Activated naive CD4-positive, alpha-beta T cell (primary cell): ENCODE data around the gene LILRA2.
"Not testable (repeated sequence)": the region's sequence is repeated elsewhere in the genome, so short reads cannot be mapped to it uniquely, and the experiment has no call there.

Experiments used
- DNase-seq, 4 experiments: peaks; one replicate each; lab custom pipeline; 2025; lab: John Stamatoyannopoulos, UW

Gene LILRA2

DNA sequence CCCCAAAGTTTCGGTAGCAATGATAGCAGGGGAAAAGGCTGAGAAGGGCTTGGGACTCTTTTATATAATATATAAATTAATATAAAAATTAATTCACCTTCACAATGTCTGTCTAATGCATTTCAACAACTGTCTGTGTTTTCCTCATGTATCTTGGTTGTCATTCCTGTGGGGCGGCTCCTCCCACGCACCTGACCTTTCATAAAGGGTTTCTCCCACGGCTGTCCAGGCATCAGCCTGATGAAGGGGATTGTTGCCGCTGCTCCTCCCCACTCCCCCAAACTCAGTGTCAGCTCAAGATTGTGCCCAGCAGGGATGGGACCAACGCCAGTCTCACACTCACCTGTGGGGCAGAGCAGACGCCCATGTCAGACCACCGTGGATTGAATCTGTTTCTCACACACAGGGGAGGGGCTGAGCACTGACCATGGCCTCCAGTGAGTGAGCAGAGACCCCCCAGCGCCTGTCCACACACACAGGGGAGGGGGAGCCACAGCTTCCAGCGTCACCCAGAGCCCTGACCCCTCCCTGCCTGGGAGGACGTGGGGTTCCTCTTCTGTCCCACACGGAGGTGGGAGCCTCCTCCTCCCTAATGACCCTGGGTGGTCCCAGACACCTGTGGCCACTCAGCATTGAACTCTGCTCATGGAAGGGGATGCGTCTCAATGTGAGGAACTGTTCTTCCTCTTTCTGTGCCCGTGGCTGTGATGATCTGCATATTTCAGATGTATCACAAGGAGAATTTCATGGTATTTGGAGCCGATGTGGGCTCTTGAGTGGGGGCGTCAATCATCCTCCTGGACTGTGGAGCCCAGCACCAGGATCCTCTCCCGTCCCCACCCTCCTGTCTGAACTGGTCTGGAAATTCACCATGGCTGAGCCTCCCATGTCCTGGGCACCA, 1.6 kb upstream of the LILRA2 start:
- DNase-seq = not testable (repeated sequence)

DNA sequence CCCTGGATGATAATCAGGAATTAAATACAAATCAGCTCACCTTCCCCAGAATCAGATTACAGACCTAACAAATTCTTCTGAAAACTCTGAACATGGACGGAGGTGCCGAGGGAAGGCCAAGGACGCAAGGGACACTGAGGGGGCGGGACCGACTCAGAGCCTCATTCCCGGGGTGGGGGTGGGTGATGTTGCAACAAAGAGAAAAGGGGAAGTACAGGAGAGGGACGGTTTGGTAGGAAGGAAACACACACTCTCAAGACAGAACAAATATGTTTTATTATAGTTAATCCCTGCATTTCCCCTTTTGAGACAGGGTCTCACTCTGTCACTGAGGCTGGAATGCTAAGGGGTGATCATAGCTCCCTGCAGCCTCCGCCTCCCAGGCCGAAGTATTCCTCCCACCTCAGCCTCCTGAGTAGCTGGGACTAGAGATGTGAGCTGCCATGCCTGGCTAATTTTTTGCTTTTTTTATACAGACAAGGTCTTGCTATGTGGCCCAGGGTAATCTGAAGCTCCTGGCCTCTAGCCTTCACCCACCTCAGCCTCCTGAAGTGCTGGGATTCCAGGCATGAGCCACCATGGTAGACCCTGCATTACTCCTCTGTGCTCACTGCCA, 786 bp upstream of the LILRA2 start:
- no peak for DNase-seq

DNA sequence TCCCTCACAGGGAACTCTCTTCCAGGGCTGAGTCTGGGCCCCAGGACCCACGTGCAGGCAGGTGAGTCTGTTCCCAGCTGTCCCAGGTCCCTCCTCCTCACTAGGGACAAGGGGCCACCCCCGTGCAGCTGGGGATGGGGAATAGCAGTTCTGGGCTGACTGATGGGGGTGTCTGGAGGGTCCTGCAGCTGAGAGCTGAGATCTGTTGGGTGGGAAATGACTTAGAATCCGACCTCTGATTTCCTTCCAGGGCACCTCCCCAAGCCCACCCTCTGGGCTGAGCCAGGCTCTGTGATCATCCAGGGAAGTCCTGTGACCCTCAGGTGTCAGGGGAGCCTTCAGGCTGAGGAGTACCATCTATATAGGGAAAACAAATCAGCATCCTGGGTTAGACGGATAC, 461 bp downstream of the LILRA2 start:
- no peak for DNase-seq

DNA sequence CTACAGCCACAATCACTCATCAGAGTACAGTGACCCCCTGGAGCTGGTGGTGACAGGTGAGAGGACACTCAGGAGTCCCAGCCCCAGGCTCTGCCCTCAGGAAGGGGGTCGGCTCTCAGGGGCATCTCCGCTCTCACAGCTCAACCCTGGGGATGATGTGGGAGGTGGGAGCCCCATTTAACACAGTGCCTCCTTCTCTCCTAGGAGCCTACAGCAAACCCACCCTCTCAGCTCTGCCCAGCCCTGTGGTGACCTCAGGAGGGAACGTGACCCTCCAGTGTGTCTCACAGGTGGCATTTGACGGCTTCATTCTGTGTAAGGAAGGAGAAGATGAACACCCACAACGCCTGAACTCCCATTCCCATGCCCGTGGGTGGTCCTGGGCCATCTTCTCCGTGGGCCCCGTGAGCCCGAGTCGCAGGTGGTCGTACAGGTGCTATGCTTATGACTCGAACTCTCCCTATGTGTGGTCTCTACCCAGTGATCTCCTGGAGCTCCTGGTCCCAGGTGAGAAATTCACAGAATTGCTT, 1.0 kb downstream of the LILRA2 start:
- no peak for DNase-seq

DNA sequence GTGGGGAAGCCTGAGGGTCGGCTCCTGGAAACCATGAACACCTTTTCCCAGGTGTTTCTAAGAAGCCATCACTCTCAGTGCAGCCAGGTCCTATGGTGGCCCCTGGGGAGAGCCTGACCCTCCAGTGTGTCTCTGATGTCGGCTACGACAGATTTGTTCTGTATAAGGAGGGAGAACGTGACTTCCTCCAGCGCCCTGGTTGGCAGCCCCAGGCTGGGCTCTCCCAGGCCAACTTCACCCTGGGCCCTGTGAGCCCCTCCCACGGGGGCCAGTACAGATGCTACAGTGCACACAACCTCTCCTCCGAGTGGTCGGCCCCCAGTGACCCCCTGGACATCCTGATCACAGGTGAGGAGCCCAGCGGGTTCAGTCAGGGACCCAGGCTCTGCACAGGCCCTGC, 1.6 kb downstream of the LILRA2 start:
- DNase-seq = not testable (repeated sequence)

DNA sequence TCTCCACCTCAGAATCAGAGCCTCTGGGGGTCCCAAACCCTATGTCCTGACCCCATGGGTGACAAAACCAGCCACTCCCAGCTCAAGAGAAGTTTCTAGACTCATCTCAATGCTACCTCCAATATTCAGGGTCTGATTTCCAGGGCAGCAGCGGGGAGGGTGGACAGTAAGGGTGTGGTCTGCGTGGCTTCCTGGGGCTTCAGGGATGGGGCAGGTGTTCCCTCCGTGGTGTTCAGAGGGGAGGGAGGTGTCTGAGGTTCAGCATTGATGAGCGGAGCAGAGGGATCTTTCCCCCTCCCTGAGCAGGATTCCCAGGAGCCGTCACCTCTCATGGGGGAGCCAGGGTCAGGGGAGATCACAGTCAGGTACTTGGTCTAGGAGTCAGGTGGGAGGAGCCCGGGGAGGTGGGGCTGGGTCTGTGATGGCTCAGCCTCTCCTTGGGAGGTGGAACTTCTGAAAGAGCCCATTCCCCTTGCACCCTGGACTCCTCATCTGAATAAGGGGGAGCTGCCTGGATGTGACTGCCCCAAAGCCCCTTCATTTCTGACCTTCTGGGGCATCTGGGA, 2.9 kb downstream of the LILRA2 start:
- DNase-seq = no peak

DNA sequence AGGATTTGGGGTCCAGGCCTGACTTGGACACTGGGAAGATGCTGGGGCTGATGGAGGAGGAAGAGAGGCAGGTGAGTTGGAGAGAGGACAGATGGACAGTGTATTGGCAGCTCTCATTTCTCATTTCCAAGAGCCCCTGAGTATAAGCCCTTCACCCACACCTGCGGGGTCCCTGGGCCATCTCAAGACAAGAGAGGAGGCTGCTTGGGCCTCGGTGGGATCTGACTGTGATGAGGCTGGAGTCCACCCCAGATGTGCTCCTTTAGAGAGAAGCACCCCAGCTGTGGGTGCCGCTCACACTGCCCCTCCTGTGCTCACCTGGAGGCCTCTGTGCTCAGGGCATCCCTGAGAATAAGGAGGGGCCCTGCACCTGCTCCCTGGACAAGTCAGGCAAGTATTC, 3.7 kb downstream of the LILRA2 start:
- no peak for DNase-seq

DNA sequence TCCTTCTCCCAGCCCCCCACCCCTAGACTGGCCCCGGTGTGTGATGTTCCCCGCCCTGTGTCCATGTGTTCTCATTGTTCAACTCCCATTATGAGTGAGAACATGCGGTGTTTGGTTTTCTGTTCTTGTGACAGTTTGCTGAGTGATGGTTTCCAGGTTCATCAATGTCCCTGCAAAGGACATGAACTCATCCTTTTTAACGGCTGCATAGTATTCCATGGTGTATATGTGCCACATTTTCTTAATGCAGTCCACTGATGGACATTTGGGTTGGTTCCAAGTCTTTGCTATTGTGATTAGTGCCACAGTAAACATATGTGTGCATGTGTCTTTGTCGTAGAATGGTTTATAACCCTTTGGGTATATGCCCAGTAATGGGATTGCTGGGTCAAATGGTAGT, 4.7 kb downstream of the LILRA2 start:
- not testable (repeated sequence) for DNase-seq

DNA sequence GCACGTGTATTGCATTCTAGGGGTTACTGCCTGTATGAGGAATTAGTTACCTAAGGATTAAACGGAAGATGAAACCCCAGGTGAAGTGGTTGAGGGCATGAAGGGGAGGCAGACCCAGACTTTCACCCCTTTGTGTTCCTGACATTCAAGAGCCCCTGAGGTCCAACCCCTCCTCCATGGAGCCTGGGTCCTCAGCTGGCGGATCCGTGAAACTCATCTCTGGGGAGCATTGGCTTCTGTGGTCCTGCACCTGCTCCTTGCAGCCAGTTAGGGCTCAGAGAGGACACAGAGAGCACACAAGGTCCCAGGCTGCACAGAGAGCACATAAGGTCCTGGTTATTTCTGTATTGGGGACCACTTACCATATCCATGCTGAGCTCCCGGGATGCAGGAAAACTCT, 12.8 kb downstream of the LILRA2 start:
- DNase-seq = no peak

DNA sequence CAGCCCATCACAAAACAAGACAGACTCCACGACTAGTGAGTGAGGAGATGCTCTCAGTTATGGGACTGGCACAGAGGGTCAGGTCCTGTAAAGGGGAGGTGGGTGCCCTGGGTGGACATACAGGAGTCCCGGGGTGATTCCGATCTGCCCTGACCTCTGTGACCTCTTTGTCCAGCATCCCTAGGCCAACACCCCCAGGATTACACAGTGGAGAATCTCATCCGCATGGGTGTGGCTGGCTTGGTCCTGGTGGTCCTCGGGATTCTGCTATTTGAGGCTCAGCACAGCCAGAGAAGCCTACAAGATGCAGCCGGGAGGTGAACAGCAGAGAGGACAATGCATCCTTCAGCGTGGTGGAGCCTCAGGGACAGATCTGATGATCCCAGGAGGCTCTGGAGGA, 13.4 kb downstream of the LILRA2 start:
- DNase-seq = no peak

DNA sequence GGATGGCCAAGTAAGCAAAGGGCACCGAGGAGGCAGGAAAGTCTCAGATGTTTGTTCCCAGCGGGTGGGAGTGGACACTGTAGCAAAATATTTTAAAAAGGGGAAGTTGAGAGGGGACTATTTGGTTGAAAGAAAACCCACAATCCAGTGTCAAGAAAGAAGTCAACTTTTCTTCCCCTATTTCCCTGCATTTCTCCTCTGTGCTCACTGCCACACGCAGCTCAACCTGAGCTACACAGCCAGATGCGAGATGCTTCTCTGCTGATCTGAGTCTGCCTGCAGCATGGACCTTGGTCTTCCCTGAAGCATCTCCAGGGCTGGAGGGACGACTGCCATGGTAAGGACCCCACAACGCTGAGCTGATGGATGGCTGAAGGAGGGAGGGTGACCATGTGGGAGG, 19.9 kb downstream of the LILRA2 start, which contains the start of gene LILRA1:
Gene LILRA1 (plus strand): TSS at position 188 of the 400 bp plus-strand sequence. CDS start 613 bp downstream, outside the sequence.
- not testable (repeated sequence) for DNase-seq

DNA sequence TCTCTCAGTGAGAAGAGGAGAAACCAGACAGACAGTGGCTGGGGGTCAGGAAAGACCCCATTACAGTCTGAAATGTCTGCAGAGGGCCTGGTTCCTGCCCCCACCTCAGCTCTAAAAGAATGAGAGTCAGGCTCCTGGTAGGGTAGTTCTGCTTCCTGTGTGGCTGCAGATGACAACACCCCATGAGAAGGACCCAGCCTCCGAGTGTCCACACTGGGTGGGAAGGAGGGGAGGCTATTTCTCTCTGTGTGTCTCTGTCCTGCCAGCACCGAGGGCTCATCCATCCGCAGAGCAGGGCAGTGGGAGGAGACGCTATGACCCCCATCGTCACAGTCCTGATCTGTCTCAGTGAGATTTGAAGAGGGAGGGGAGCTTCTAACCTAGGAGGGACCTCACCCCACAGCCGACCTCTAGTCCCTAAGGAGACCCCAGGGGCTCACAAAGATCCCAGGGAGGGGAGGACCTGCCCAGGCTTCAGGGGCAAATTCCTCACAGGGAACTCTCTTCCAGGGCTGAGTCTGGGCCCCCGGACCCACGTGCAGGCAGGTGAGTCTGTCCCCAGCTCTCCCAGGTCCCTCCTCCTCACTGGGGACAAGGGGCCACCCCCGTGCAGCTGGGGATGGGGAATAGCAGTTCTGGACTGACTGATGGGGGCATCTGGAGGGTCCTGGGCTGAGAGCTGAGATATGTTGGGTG, 20.5 kb downstream of the LILRA2 start:
- not testable (repeated sequence) for DNase-seq

DNA sequence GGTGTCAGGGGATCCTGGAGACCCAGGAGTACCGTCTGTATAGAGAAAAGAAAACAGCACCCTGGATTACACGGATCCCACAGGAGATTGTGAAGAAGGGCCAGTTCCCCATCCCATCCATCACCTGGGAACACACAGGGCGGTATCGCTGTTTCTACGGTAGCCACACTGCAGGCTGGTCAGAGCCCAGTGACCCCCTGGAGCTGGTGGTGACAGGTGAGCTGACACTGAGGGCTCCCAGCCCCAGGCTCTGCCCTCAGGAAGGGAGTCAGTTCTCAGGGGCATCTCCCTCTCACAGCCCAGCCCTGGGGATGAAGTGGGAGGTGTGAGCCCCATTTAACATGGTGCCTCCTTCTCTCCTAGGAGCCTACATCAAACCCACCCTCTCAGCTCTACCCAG, 21.1 kb downstream of the LILRA2 start:
- DNase-seq = no peak

DNA sequence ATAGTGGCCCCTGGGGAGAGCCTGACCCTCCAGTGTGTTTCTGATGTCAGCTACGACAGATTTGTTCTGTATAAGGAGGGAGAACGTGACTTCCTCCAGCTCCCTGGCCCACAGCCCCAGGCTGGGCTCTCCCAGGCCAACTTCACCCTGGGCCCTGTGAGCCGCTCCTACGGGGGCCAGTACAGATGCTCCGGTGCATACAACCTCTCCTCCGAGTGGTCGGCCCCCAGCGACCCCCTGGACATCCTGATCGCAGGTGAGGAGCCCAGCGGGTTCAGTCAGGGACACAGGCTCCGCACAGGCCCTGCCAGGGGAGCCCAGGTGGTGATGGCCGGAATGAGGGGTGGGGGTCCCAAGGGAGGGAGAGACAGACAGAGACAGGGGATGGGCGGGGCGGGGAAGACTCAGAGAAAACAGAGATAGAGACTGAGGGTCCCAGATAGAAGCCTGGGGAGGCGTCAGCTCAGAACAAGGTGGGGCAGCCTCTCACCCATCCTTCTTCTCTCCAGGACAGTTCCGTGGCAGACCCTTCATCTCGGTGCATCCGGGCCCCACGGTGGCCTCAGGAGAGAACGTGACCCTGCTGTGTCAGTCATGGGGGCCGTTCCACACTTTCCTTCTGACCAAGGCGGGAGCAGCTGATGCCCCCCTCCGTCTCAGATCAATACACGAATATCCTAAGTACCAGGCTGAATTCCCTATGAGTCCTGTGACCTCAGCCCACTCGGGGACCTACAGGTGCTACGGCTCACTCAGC, 22.3 kb downstream of the LILRA2 start:
- DNase-seq = not testable (repeated sequence)

DNA sequence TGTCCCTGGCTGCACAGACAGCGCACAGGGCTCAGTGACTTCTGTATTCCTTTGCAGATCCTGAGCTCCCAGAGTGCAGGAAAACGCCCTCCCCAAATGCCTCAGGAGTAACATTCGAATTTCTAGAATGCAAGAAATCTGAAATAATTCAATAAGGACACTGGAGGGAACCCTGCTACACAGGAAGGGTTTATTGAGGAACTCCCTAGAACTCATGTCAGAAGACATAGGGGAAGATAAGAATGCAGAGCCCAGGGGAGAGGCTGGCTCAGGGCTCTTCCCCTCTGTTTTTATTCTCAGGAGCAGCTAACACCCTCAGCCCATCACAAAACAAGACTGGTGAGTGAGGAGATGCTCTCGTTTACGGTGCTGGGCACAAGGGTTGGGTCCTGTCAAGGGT, 26.6 kb downstream of the LILRA2 start:
- DNase-seq = no peak

DNA sequence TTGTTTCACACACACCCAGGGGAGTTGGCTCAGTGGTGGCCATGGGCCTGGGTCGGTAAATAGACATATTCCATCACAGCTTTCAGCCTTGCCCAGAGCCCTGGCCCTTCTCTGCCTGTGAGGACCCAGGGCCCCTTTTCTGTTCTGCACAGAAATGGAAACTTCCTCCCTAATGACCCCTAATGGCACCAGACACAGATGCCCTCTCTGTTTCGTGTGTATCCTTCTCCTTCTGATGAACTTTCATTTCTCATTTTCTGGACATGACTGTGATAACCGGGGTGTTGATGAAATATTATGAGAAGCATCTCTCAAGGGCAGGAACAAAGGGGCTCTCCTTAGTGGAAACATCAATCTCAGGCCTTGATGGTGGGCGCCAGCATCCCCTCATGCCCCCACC, 32.6 kb downstream of the LILRA2 start:
- no peak for DNase-seq

DNA sequence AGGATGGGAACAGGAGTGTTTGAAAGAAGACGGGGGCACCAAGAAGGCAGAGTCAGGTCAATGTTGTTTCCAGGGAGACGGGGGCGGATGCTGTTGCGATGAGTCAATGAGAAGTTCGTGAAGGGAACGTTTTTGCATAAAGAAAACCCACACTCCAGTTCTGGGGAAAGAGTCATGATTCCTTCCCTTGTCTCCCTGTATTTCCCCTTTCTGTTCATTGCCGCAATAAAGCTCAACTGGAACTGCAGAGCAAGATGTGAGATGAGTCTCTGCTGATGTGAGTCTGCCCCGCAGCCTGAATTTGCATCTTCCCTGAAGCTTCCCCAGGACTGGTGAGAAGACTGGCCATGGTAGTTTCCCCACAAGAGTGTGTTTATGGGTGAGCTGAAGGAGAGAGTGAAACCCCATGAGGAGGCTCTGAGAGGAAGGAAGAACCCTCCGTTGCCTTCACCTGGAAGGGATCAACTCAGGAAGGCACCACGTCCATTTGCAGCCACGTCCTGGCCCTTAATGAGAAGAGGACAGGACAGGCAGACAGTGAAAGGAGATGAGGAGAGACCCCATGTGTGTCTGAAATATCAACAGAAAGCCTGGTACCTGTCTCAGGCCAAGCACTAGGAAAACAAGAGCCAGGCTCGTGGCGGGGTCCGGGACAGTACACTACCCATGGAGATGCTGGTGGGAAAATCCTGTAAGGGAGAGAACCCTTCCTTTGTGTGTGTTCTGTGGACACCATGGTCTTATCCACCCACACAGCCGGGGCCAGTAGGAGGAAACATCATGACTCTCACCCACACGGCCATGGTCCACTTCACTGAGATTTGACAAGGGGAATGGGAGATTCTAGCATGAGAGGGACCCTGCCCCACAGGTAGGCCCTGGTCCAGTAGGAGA, 33.5 kb downstream of the LILRA2 start:
- no peak for DNase-seq

DNA sequence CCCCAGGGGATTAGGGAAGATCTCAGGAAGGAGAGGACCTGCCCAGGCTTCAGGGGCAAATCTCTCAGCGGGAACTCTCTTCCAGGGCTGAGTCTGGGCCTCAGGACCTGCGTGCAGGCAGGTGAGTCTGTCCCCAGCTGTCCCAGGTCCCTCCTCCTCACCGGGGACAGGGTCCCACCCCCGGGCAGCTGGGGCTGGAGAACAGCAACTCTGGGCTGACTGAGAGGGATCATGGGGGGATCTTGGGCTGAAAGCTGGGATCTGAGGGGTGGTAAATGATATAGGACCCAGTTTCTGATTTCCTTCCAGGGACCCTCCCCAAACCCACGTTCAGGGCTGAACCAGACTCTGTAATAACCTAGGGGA, 34.2 kb downstream of the LILRA2 start:
- no peak for DNase-seq

DNA sequence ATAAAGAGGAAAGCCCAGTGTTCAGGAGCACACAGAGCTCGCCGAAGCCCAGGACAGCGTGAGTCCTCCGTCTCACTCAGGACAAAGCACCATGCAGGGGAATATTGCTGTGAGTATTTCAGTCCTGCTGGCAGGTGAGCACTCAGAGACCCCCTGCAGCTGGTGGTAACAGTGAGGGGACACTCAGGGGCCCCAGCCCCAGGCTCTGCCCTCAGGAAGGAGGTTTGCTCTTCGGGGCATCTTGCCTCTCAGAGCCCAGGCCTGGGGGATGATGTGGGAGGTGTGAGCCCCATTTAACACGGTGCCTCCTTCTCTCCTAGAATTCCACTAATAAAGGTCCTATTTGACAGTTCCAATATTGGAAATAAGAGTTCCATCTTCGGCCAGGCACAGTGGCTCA, 34.6 kb downstream of the LILRA2 start:
- DNase-seq = no peak

DNA sequence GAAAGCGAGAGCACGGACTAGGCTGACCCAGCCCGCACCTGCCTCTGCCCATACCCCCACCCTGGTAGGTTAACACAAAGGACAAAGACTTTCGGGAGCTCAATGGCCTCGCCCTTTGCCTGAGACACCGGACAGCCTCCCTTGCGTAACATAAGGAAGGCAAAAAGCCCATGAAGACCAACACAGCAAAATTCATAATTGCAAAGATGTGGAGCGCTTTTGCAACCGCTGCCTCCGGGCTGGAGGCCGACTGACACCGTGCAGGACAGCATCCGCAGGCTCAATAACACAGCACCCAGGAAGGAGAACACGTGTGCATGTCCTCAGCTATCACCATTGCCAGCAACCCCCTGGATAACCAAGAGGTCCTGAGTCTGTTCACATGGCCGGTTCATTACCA, 35.2 kb downstream of the LILRA2 start:
- no peak for DNase-seq
